Activated T-cell treated with anti-CD3 and anti-CD28 coated beads, Interleukin-2, amount 50 U/mL, for 48 hours (primary cell): Measurements from ENCODE around the gene IBA57.

Source experiments
- DNase-seq, 2 experiments: peaks; one replicate each; pipeline ENCODE4 v3.0.0-alpha.2; 2020

Gene IBA57

DNA sequence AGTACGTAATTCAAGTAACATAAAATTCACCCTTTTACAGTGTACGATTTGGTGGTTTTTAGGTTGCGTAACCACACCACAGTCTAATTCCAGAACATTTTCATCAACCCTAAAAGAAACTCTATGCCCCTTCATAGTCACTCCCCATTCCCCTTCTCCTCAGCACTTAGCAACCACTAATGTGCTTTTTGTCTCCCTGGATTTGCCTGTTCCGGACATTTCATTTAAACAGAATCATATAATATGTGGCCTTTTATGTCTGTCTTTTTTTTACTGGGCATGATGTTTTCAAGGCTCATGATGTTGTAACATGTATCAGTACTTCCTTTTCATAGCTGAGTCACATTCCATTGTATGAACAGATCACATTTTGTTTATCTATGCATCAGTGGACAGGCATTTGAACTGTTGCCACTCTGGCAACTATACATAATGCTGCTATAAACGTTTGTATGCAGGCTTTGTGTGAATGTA is 63.0 kb downstream of the IBA57 start:
- DNase-seq, result no peak

DNA sequence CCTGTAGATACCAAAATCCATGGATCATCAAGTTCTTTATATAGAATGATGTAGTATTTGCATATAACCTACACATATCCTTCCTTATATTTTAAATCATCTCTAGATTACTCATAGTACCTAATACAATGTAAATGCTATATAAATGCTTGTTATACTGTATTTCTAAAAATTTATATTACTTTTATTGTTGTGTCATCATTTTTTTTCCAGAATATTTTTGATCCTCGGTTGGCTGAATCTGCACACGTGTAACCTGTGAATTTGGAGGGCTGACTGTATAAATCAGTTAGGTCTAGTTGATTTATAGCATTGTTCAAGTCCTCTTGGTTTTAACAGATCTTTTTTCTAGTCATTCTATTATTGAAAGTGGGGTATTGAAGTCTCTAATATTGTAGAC is 65.6 kb downstream of the IBA57 start:
- no peak for DNase-seq
